HG03575 (cell line): Measurements from ENCODE around the gene RNF187.
"Not testable (repeated sequence)": the region's sequence is repeated elsewhere in the genome, so short reads cannot be mapped to it uniquely, and the experiment has no call there.

Experiments
- ATAC-seq: cut with Tn5 transposase; IDR thresholded peaks from one replicate; pipeline ENCODE4 v1.9.1; 2021; ENCODE audit not compliant: unreplicated experiment, insufficient number of reproducible peaks, low FRiP score; ENCODE audit errors: extremely low read depth

The RNF187 gene

DNA sequence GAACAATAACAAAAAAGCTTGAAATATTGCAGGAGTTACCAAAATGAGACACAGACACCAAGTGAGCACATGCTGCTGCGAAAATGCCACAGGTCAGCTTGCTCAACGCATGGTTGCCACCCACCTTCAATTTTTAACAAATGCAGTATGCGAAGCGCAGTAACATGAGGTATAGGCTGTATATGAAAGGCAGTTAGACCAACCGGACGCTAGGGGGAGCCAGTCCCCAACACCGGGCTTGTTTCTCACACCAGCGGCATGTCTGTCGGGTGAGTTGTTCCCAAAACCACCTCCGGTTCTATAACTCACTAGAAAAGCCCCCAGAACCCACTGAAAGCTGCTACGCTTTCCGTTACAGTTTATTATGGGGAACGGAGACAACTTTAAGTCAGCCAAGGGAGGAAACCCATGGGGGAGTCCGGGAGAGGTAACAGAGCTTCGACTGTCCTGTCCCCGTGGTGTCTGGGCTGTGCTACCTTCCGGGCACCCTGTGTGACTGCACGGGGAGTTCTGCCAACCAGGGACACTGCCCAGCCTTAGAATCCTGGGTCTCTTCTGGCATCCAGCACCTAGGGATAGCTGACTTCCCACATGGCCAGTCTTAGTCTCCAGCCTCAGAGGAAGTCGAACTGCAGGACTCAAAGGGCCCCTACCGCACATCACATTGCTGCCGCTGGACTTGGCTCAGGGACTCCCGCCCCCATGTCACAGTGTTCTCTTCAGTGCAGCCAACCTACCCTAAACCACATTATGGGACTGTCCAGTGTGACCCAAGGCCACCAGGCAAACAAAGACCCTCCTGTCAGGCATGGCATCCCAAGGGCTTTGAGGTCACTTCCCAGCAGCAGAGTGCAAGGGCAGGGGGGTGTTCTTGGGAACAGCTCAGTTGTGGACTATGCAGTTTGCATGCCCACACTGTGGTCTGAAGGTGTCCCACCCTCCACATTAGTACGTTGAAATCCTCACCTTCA is 14.0 kb downstream of the RNF187 start:
- peak; percentile 83 for ATAC-seq

DNA sequence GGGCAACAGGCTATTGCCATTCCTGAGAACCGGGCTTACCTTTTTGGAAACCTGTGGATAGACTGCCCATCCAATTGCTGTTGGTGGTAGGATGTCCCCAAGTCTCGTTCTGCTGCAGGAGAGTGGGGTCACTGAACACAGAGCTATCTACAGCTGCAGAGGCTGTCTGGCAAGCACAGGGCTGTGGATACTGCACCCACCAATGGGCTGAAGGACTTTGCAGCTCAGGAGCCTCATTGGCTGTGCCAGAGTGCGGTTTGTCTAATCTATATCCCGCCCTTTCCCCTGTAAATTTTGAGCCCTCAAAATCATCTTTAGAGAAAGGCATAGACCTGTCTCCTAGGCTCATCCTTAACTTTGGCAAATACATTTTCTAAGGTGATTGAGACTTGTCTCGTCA is 15.3 kb downstream of the RNF187 start:
- ATAC-seq, result no peak

DNA sequence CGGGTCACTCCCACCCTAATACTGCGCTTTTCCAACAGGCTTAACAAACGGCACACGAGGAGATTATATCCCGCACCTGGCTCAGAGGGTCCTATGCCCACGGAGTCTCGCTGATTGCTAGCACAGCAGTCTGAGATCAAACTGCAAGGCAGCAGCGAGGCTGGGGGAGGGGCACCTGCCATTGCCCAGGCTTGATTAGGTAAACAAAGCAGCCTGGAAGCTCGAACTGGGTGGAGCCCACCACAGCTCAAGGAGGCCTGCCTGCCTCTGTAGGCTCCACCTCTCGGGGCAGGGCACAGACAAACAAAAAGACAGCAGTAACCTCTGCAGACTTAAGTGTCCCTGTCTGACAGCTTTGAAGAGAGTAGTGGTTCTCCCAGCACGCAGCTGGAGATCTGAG is 18.8 kb downstream of the RNF187 start:
- ATAC-seq, result not testable (repeated sequence)

DNA sequence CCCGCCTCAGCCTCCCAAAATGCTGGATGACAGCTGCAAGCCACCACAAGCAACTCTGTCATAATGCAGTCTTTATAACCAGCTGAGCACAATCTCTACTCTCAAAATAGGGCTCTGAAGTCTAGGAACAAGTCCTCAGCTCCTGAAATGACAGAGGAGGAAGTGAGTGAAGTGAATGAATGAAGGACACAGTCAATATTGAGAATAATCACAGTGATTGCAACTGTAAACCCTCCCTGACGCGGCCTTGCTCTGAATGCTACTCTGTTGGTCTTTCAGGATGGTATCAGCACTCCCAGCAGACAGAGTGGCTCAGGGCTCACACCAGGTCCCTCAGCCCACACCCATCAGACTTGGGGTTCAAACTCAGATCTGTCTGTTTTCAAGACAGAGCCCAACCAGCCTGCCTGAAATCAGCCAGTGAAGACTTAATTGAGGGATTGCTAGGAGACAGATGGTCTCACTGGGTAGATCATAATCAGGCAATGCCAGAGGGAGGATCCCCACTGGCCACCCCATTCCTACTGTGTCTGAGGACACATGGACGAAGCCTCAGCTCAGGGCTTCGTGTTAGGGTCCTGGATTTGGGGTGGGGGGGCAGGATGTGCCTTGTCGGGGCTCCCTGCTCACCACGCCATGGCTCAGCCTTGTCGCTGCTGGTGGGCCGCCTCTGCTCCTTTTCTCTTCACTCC is 20.9 kb downstream of the RNF187 start:
- ATAC-seq, result no peak

DNA sequence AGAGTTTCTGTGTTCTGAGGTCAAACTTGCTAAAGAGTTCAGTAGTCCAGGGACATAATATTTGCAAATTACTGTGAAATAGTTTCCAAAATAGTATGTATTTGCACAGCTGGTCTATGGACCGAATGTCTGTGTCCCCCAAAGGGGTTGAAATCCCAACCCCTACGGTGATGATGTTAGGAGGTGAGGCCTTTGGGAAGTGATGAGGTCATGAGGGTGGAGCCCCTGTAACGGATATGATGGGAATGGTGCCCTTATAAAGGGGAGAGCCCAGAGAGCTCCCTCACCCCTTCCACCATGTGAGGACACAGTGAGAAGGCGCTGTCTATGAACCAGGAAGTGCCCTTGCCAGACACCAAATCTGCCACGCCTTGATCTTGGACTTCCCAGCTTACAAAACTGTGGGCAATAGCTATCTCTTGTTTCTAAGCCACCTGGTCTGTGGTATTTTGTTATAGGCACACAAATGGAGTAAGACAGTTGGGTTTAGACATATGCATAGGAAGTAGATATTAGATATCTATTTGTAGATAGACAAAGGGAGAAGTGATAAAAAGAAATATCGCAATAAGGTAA is 21.7 kb downstream of the RNF187 start:
- no peak for ATAC-seq

DNA sequence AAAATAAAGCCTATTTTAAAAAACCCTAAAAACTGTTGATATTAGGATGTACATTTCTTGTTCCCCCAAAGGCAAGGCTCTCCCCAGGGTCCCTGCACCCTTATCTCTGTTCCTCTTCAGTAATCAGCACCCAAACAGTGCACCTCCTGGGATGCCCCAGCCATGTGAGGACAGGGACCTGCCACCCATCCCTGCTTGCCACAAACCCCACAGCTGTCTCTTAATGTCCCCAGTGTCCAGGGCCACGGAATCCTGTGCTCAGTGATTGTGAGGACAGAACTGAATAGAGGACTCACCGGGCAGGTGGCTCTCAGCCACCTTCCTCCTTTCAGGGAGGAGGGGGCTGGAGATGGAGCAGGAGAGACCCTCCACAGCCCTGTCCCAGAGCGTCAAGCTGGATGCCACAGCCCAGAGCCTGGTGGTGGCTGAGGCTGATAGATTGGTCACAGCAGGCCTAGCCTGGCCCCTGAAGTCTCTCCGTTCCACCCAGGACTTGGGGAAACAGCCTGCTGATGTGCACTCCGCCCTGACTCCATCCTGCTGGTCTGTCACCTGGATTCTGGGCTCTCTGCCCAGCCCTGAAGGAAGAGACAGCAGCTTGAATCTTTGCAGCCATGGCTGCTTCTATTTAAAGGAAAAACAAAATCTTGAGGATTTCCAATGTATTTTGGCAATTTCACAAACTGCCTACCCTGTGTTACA is 23.1 kb downstream of the RNF187 start:
- no peak for ATAC-seq

DNA sequence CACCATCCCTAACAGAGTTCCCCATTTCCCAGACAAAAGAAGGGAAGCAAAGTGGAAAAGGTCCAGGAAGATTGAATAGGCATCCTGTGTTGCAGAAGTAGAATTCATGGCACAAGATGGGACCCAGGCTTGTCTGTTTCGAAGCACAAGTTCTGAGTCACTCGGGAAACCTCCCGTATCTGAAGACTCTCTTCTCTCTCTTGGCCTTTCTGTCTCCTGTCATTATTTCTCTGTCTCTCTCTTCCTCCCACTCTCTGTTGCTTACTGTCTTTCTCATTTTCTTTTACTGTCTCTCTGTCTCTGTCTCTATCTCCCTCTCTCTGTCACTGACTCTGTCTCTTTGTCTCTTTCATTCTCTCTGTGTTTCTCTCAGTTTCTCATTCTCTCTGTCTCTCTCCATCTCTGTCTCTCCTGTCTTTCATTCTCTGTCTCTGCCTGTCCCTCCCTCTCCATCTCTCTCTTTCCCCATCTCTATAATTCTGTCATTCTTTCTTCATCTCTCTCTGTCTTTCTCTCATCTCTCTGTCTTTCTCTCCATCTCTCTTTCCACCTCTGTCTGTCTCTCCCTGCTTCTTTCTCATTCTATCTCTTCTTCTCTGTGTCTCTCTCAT is 23.7 kb downstream of the RNF187 start:
- ATAC-seq, result no peak

DNA sequence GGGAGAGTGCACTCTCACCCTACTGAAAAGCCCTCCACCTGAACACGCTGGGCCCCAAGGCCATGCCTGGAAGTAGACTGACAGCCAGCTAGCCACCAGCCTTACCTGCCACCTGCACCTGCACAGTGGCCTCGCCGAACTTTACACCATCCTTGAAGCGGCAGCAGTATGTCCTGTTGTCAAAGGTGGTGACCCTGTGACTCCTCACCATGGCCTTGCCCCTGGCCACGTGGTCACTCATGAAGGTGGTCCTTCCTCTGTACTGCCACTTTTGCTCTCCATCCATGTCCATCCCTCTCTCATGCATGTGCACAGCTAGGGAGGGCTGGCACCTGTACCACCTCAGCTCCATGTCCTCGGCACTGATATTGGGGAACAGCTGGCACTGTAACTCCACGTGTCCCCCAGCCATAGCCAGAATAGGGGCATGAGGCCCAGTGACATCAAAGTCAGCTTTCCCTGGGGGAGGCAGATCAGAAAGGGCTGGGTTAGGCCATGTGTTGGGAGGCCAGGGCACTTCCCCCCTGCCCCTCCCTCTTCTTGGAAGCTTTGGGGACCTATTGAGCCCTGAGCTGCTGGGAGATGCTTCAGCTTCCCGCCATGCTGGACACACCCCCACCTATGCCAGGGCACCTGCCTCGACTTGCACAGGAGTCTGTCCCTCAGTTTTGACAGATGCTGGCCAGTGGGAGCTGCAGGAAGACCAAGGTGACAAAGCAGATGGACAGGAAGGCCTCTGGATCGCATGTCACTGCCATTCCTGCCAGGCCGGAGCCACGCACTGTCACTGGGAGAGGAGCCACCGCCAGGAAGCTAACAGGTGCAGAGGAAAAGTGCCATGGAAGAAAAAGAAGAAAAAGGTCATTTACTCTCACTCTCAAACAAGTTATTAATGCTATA is 24.6 kb downstream of the RNF187 start:
- ATAC-seq, result no peak

DNA sequence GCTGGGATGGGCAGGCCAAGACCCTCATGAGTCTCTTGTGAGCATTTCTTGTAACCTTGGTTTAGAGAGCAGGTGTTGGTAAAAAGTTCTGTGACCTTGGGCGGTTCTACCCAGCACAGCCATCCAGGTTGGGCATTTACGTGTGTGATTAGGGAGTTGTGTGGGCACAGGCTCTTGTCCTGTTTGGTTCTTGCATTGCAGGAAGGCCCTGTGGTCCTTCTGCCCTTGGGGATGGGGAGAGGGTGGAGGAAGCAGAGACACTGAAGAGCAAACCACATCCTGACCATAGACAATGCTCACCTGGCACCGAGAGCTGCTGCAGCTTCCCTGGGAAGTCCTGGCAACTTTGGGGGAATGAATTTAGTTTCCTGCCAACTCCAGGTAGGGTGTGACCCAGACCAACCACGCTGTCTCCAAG is 25.6 kb downstream of the RNF187 start:
- no peak for ATAC-seq

DNA sequence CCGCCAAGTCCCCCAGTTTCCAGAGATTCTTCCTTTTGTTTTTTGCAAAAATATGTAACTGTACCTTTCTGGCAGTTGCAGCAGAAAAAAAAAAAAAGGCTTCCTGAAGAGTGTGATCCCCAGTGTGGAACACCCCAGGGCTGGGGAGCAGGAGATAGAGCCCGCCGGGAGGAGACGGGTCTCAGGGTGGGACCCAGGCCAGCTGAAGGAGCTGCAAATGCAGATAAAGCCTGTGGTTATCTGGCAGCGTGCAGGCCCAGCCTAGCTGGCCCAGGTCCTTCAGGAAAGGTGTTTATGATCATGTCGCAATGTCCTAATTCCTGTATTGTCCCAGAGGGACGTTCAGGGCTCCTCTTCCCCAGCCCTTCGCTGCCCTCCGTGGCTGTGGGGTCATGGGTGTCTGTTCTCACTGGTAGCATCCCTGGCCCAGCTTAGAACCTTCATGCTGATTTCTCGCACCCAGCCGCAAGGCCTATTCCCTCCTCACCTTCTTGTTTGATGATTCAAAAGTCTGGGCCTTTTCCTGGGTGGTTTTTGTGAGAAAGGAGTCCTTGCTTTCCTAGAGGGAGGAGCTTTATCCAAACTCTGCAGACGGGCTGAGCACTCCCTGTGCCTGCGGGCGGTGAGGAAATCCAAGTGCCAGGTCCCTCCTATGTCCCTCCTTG is 26.2 kb downstream of the RNF187 start:
- no peak for ATAC-seq

DNA sequence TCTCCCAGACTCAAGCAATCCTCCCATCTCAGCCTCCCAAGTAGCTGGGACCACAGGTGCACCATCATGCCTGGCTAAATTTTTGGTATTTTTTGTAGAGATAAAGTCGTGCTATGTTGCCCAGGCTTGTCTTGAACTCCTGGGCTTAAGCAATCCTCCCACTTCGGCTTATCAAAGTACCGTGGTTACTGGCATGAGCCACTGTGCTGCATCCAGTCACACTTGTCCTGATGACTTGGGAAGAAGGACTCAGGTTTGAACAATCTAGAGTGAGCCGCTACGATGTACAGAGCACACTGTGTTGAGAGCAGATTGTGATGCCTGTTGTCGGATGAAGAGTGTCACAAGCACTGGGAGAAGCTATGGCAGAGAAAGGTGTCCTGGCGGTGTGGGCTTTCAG is 27.2 kb downstream of the RNF187 start:
- ATAC-seq, result no peak

DNA sequence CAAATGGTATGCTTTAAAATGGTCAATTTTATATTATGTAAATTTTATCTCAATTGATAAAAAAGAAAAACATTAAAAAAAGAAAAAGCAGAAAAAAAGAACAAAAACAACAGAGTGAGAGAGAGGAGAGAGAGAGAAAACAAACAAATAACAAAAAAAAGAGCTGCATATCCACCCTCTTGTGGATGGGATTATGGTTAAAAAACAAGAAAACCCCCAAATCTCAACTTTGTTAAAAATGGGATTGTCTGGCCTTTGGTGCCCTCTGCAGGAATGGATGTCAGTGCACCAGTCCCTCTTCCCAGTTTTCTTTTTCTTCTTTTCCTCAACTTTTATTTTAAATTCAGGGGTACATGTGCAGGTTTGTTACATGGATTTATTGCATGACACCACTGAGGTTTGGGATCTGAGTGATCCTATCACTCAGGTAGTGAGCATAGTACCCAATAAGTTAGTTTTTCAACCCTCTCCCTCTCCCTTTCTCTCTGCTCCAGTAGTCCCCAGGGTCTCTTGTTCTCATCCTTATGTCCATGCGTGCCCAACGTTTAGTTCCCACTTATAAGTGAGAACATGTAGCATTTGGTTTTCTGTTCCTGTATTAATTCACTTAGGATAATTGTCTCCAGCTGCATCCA is 28.1 kb downstream of the RNF187 start:
- no peak for ATAC-seq

DNA sequence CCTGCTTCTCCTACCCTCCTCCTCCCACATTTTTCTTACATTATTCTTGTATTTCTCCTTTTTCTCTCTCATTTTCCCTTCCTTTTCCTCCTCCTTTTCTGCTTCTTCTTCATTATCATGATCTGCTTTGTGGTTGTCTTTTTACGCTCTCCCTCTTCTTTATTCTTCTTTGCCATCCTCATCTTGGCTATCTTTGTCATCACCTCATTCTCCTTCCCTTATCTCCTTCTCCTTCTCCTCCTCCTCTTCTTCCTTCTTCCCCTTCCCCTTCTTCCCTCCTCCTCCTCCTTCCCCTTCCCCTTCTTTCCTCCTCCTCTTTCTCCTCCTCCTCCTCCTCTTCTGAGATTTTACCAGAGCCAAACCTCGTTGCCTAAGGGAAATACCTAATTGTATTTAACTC is 30.5 kb downstream of the RNF187 start:
- ATAC-seq, result no peak

DNA sequence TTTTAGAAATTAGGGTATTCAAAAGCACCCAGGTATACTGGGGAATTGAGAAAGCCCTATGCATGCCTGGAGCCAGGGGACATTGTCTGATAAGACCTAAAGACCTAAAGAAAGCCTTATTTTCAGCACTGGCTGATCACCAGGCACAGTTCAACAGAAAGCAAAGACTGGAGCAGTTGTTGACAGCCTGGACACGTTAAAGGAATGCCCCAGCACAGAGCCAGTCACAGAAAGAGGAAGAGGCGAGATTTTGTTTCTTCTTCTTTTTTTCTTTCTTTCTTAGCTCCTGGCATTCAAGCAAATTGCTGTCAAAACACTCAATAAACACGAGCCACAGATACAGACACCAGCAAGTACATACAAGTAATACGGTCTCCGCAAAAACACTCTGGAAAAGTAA is 40.4 kb downstream of the RNF187 start:
- no peak for ATAC-seq

DNA sequence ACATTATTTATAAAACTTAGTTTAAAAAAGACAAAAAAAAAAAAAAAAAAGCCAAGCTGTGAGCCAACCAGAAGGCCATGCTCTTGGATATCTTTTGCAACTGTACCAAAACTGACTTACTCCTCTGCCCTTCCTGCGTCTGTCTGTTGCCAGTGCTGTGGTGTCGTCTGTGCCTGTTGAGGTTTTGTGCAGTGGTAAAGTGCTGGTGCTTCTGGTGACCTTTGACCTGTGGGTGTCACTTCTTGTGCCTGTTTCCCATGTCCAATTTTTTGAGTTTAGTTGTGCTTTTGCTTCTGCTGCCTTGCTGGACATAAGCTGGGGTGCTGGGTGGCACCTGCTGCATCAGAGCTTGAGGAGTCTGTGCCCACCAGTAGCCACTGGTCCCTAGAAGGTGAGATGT is 41.4 kb downstream of the RNF187 start:
- ATAC-seq, result no peak

DNA sequence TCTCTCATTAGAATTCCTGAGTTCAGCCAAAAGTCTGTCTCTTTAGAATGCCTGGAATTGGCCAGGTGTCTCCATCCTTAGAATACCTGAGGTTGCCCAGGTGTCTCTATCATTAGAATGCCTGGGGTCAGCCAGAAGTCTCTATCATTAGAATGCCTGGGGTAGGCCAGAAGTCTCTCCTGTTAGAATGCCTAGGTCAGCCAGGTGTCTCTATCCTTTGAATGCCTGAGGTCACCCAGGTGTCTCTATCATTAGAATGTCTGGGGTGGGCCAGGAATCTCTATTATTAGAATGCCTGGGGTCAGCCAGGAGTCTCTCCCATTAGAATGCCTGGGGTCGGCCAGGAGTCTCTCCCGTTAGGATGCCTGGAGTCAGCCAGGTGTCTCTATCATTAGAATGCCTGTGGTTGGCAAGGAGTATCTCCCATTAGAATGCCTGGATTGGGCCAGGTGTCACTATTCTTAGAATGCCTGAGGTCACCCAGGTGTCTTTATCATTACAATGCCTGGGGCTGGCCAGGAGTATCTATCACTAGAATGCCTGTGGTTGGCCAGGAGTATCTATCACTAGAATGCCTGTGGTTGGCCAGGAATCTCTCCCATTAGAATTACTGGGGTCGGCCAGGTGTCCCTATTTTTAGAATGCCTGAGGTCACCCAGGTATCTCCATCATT is 43.0 kb downstream of the RNF187 start:
- ATAC-seq, result no peak
